B cell (primary cell): ENCODE measurements around the gene SPAG7. TPM values are rescaled to one million over a fixed set of nuclear protein-coding genes. Genes with fewer than 3 reads are reported as not detected.

Source experiments
- ATAC-seq: fragments of 200-7000 bp; cut with Tn5 transposase; one replicate; pipeline ENCODE4 v1.10.0; 2021; ENCODE audit warnings: low read depth, mild to moderate bottlenecking, moderate number of reproducible peaks, moderate library complexity
- CTCF ChIA-PET: fragments of 350-600 bp; sonication (Branson Sonifier 250); formaldehyde crosslinking; loops from one replicate; lab custom pipeline; 2021; ENCODE audit warnings: antibody characterized with exemption, inconsistent platforms; lab: Charles Lee
- POLR2A ChIA-PET: fragments of 350-600 bp; sonication (Branson Sonifier 250); formaldehyde crosslinking; loops from one replicate; lab custom pipeline; 2021; ENCODE audit warnings: antibody characterized with exemption; lab: Charles Lee
- DNase-seq: peaks from one replicate; pipeline ENCODE4 v3.0.0; 2013
- H2AFZ ChIP-seq: 2 replicates; pipeline ENCODE4 v1.6.1; 2012; ENCODE audit warnings: mild to moderate bottlenecking, low read depth, low read length; ENCODE audit not compliant: insufficient read depth, poor library complexity, severe bottlenecking
- H3K27ac ChIP-seq, 2 donors: 1 replicate in 1 of 2; 2 replicates in 1 of 2; pipeline ENCODE4 v1.5.1; 2012 to 2013; ENCODE audit warnings: low read length in 2 of 2, mild to moderate bottlenecking in 2 of 2, moderate library complexity in 1 of 2
- H3K27me3 ChIP-seq, 4 experiments: fragments of 200-600 bp in 1 of 4; sonication (generic) in 1 of 4; replicated peaks in 1 of 4; 1 replicate in 2 of 4; 2 replicates in 2 of 4; pipeline versions ENCODE4 v1.6.1 to v1.7.0; 2013 to 2016; ENCODE audit warnings: low read length in 3 of 4, mild to moderate bottlenecking in 2 of 4, mixed read lengths in 1 of 4, moderate library complexity in 1 of 4; ENCODE audit not compliant: insufficient read depth in 4 of 4, control insufficient read depth in 3 of 4; ENCODE audit errors: control extremely low read depth in 1 of 4
- H3K36me3 ChIP-seq, 2 experiments: replicated peaks in 1 of 2; 1 replicate in 1 of 2; 2 replicates in 1 of 2; pipeline versions ENCODE4 v1.6.1 to v1.7.1; 2013; ENCODE audit warnings: low read length in 1 of 2; ENCODE audit not compliant: insufficient read depth in 2 of 2, control insufficient read depth in 1 of 2; ENCODE audit errors: control extremely low read depth in 1 of 2, extremely low read depth in 1 of 2
- H3K4me1 ChIP-seq, 2 donors: fragments of 200-600 bp in 1 of 2; sonication (generic) in 1 of 2; 1 replicate in 1 of 2; 2 replicates in 1 of 2; pipeline versions ENCODE4 v1.5.1 to v1.6.1; 2013 to 2017; ENCODE audit warnings: low read length in 2 of 2; ENCODE audit not compliant: control insufficient read depth in 2 of 2, insufficient read depth in 2 of 2
- H3K4me2 ChIP-seq: replicated peaks from 2 replicates; pipeline ENCODE3; 2012; ENCODE audit warnings: mild to moderate bottlenecking, low read depth, low read length; ENCODE audit not compliant: poor library complexity, severe bottlenecking
- H3K4me3 ChIP-seq, 5 experiments: fragments of 200-600 bp in 1 of 5; sonication (generic) in 1 of 5; 1 replicate in 3 of 5; 2 replicates in 2 of 5; pipeline versions ENCODE4 v1.5.1 to v1.7.0; 2011 to 2016; ENCODE audit warnings: low read length in 4 of 5, mild to moderate bottlenecking in 4 of 5, low read depth in 2 of 5, control low read depth in 1 of 5, moderate library complexity in 1 of 5; ENCODE audit not compliant: insufficient read depth in 1 of 5; ENCODE audit errors: control extremely low read depth in 1 of 5, extremely low read depth in 1 of 5
- H3K79me2 ChIP-seq: fragments of 200-600 bp; sonication (generic); one replicate; pipeline ENCODE4 v1.6.0; 2016; ENCODE audit warnings: low read length; ENCODE audit not compliant: control insufficient read depth, insufficient read depth
- H3K9ac ChIP-seq: fragments of 200-600 bp; sonication (generic); 2 replicates; pipeline ENCODE4 v1.6.1; 2017; ENCODE audit warnings: mild to moderate bottlenecking, low read length, moderate library complexity
- H3K9me3 ChIP-seq, 3 donors: one replicate each; pipeline versions ENCODE4 v1.6.1 to v1.7.1; 2013; ENCODE audit warnings: low read length in 2 of 3; ENCODE audit not compliant: control insufficient read depth in 2 of 3, insufficient read depth in 1 of 3; ENCODE audit errors: control extremely low read depth in 1 of 3
- H4K20me1 ChIP-seq: 2 replicates; pipeline ENCODE4 v1.6.0; 2012; ENCODE audit warnings: mild to moderate bottlenecking, low read length; ENCODE audit not compliant: insufficient read depth, control insufficient read depth, poor library complexity, severe bottlenecking
- H3K27ac Mint-ChIP-seq: one replicate; pipeline ENCODE4 v1.8.0; 2021; ENCODE audit warnings: mixed read lengths
- H3K27me3 Mint-ChIP-seq: one replicate; pipeline ENCODE4 v1.8.0; 2021; ENCODE audit warnings: mixed read lengths
- H3K4me1 Mint-ChIP-seq: one replicate; pipeline ENCODE4 v1.8.0; 2021; ENCODE audit warnings: mixed read lengths
- H3K4me3 Mint-ChIP-seq: one replicate; pipeline ENCODE4 v1.8.0; 2021; ENCODE audit warnings: mixed read lengths
- H3K9me3 Mint-ChIP-seq: one replicate; pipeline ENCODE4 v1.8.0; 2022; ENCODE audit warnings: mixed read lengths; ENCODE audit not compliant: insufficient read depth
- CTCF ChIP-seq: fragments of 200-600 bp; IDR thresholded peaks from one replicate; pipeline ENCODE4 v1.8.0; 2022; ENCODE audit warnings: antibody characterized with exemption, mild to moderate bottlenecking
- EZH2 ChIP-seq: IDR thresholded peaks from 2 replicates; pipeline ENCODE4 v1.6.1; 2012; ENCODE audit warnings: borderline replicate concordance, low read depth, mild to moderate bottlenecking, moderate library complexity, low read length; ENCODE audit not compliant: insufficient read depth, poor library complexity, severe bottlenecking
- WGBS: methylation state at CpG from one replicate; pipeline ENCODE4 v1.1.5; 2013; ENCODE audit warnings: missing lambda C conversion rate; ENCODE audit not compliant: insufficient coverage; 5-methylcytosine and 5-hydroxymethylcytosine counted together
- intact Hi-C: fragments of 100-400 bp; cut with micrococcal nuclease; formaldehyde crosslinking; loops from one replicate; pipeline ENCODE4 v1.10.0; 2022
- polyA plus RNA-seq: library from polyadenylated mRNA; depleted of rRNA; stranded (reverse); fragments of >200 nt; gene quantifications from 2 replicates; pipeline ENCODE4 v1.2.3, GENCODE V29; 2012
- total RNA-seq, 2 donors: library from RNA; stranded (reverse); fragments of 120-200 nt in 1 of 2; gene quantifications; 1 replicate in 1 of 2; 2 replicates in 1 of 2; pipeline versions ENCODE4 v1.2.3 to v1.2.4, GENCODE V29; 2013 to 2022

SPAG7 gene
- total and polyA plus RNA-seq, 2 donors (not counting 1 experiment from before 2014, with no cell fraction given) = 43.4 to 52.5 TPM

GRCh38 chr17:4959261-4959965 lies 8.2 kb downstream of the SPAG7 start:
- Histone ChIP-seq H3K27ac (no peak overlapping the region), H3K9ac (no peak overlapping the region), H3K4me1 (no peaks in the 10 kb centered on the region), H4K20me1 (no peaks in the 10 kb centered on the region), H3K4me2 (no peak overlapping the region), H3K9me3 (no peaks in the 10 kb centered on the region), H3K27me3 (no peaks in the 10 kb centered on the region), H3K36me3 (peaks cover 0 to 21% of the 10 kb centered on the region in 2 experiments), H3K79me2 (no peaks in the 10 kb centered on the region), H2AFZ (no peak overlapping the region), H3K4me3 (no peak overlapping the region)
- H3K27me3 Mint-ChIP-seq = no peaks in the 10 kb centered on the region
- ATAC-seq (no peak), DNase-seq (no peak)
- 98% methylated on average over 13 of the region's 18 CpGs for WGBS
- ChIA-PET POLR2A (no interaction called here), CTCF (interaction anchor here (1.4 to 2.9 kb wide), 2 partner anchors 12 to 50 kb away, joined by 4 to 13 read pairs; partner anchors contain the start of gene PFN1)
- no peaks in the 10 kb centered on the region for H3K9me3 Mint-ChIP-seq
- H3K4me3 Mint-ChIP-seq = no peak overlapping the region
- intact Hi-C loops = no loop called here
- H3K27ac Mint-ChIP-seq = no peak overlapping the region
- TF ChIP-seq EZH2 (no peak), CTCF (no peak)
- H3K4me1 Mint-ChIP-seq = no peaks in the 10 kb centered on the region

- intact Hi-C loops = no loop called here
- no peak overlapping the region for H2AFZ ChIP-seq
- ChIA-PET CTCF (interaction anchor here (1.4 to 2.9 kb wide), 3 partner anchors 10 to 55 kb away, joined by 4 to 13 read pairs (median 6); partner anchors contain the start of genes CHRNE and PFN1), POLR2A (no interaction called here)
- no peak for TF ChIP-seq CTCF
- no peak for TF ChIP-seq EZH2
- 41% methylated on average over 3 of the region's 3 CpGs for WGBS
- no peaks in the 10 kb centered on the region for H3K79me2 ChIP-seq
- H3K27ac Mint-ChIP-seq = no peak overlapping the region
- H3K36me3 ChIP-seq = peaks cover 0 to 21% of the 10 kb centered on the region in 2 experiments
- H3K4me1 ChIP-seq = no peaks in the 10 kb centered on the region
- no peaks in the 10 kb centered on the region for H3K27me3 Mint-ChIP-seq
- no peak overlapping the region for H3K4me3 ChIP-seq
- no peak overlapping the region for H3K4me2 ChIP-seq
- H3K4me1 Mint-ChIP-seq = no peaks in the 10 kb centered on the region
- ATAC-seq = no peak
- H3K4me3 Mint-ChIP-seq = no peak overlapping the region
- H3K27ac ChIP-seq = no peak overlapping the region
- H3K9ac ChIP-seq = no peak overlapping the region
- no peak for DNase-seq
- H3K9me3 ChIP-seq = no peaks in the 10 kb centered on the region
- no peaks in the 10 kb centered on the region for H3K27me3 ChIP-seq
- H3K9me3 Mint-ChIP-seq = no peaks in the 10 kb centered on the region
- no peaks in the 10 kb centered on the region for H4K20me1 ChIP-seq
Observed at GRCh38 chr17:4958102-4958501, 9.5 kb downstream of the SPAG7 start.
